Femur (tissue), 1 donor: ENCODE results near the gene CDH4.

Experiments used
- DNase-seq: peaks from one replicate; pipeline ENCODE4 v3.0.0-alpha.2; 2017

The CDH4 gene

GRCh38 chr20:61544910-61545889 lies 293.1 kb downstream of the CDH4 start:
- no peak for DNase-seq

GRCh38 chr20:61546641-61547040 lies 294.6 kb downstream of the CDH4 start:
- no peak for DNase-seq

- no peak for DNase-seq
Measured at GRCh38 chr20:61548069-61548468, 296.0 kb downstream of the CDH4 start.

GRCh38 chr20:61549865-61550264 lies 297.8 kb downstream of the CDH4 start:
- no peak for DNase-seq

- no peak for DNase-seq
Measured at GRCh38 chr20:61551401-61551800, 299.3 kb downstream of the CDH4 start.

- DNase-seq, result no peak
Measured at GRCh38 chr20:61554617-61555016, 302.6 kb downstream of the CDH4 start.

- DNase-seq, result no peak
Measured at GRCh38 chr20:61555566-61555965, 303.5 kb downstream of the CDH4 start.

GRCh38 chr20:61556111-61556510 lies 304.1 kb downstream of the CDH4 start:
- no peak for DNase-seq

- DNase-seq, result no peak
Measured at GRCh38 chr20:61556673-61557072, 304.6 kb downstream of the CDH4 start.

GRCh38 chr20:61557621-61558020 lies 305.6 kb downstream of the CDH4 start:
- DNase-seq, result no peak

- DNase-seq, result no peak
Measured at GRCh38 chr20:61558726-61559125, 306.7 kb downstream of the CDH4 start.

GRCh38 chr20:61559706-61560315 lies 307.8 kb downstream of the CDH4 start:
- no peak for DNase-seq

- no peak for DNase-seq
Measured at GRCh38 chr20:61560361-61560853, 308.3 kb downstream of the CDH4 start.

- no peak for DNase-seq
Measured at GRCh38 chr20:61561111-61561830, 309.2 kb downstream of the CDH4 start.

GRCh38 chr20:61562491-61562890 lies 310.4 kb downstream of the CDH4 start:
- no peak for DNase-seq

GRCh38 chr20:61562897-61563504 lies 310.9 kb downstream of the CDH4 start:
- DNase-seq, result no peak

- DNase-seq, result no peak
Measured at GRCh38 chr20:61564628-61565027, 312.6 kb downstream of the CDH4 start.

- no peak for DNase-seq
Measured at GRCh38 chr20:61565791-61566190, 313.7 kb downstream of the CDH4 start.

- no peak for DNase-seq
Measured at GRCh38 chr20:61566691-61567090, 314.6 kb downstream of the CDH4 start.

GRCh38 chr20:61567204-61567603 lies 315.1 kb downstream of the CDH4 start:
- no peak for DNase-seq

GRCh38 chr20:61569825-61570224 lies 317.8 kb downstream of the CDH4 start:
- no peak for DNase-seq

- DNase-seq, result no peak
Measured at GRCh38 chr20:61570646-61571195, 318.7 kb downstream of the CDH4 start.

- DNase-seq, result no peak
Measured at GRCh38 chr20:61571221-61571620, 319.2 kb downstream of the CDH4 start.
